ENCODE results near the gene TP63.

The TP63 gene

GRCh38 chr3:189773056-189773455, 141.9 kb downstream of the TP63 start:
- no peak for TF ChIP-seq CTCF (IDR thresholded peaks at IDR 0.05; ENCODE audit: low read depth, low read length)

GRCh38 chr3:189776149-189776824, 145.1 kb downstream of the TP63 start:
- no peak for TF ChIP-seq CTCF (IDR thresholded peaks at IDR 0.05; ENCODE audit: low read depth, low read length)

More at GRCh38 chr3:189773056-189773455, 141.9 kb downstream of the TP63 start:
- no peak for DNase-seq (ENCODE audit: extremely low read depth, low read depth)

GRCh38 chr3:189778340-189778950, 147.3 kb downstream of the TP63 start:
- DNase-seq (ENCODE audit: extremely low read depth, low read depth) = no peak
- no peak for TF ChIP-seq CTCF (IDR thresholded peaks at IDR 0.05; ENCODE audit: low read depth, low read length)

More at GRCh38 chr3:189776149-189776824, 145.1 kb downstream of the TP63 start:
- no peak for DNase-seq (ENCODE audit: extremely low read depth, low read depth)

- no peak for TF ChIP-seq CTCF (IDR thresholded peaks at IDR 0.05; ENCODE audit: low read depth, low read length)
- no peak for DNase-seq (ENCODE audit: extremely low read depth, low read depth)
These were observed 148.0 kb downstream of the TP63 start for GRCh38 chr3:189779166-189779565.

GRCh38 chr3:189780546-189781270, 149.5 kb downstream of the TP63 start:
- no peak for DNase-seq (ENCODE audit: extremely low read depth, low read depth)
- TF ChIP-seq CTCF (IDR thresholded peaks at IDR 0.05; ENCODE audit: low read depth, low read length) = no peak

- no peak for DNase-seq (ENCODE audit: extremely low read depth, low read depth)
- TF ChIP-seq CTCF (IDR thresholded peaks at IDR 0.05; ENCODE audit: low read depth, low read length) = no peak
These were observed 150.2 kb downstream of the TP63 start for GRCh38 chr3:189781415-189781814.

All from AG09319 (cell line).